Right renal pelvis (tissue), 4 donors: ENCODE results near the gene RETSAT. TPM values are rescaled to one million over a fixed set of nuclear protein-coding genes. Genes with fewer than 3 reads are reported as not detected.
A peak's percentile ranks its signal among the peaks of the same experiment; 100 is the strongest.
"Not testable (repeated sequence)": the region's sequence is repeated elsewhere in the genome, so short reads cannot be mapped to it uniquely, and the experiment has no call there.

ENCODE experiments used
- DNase-seq, 4 donors: peaks; one replicate each; pipeline ENCODE4 v3.0.0-alpha.2; 2013; ENCODE audit warnings: low read depth in 4 of 4, low spot score in 3 of 4, missing footprints in 1 of 4
- polyA plus RNA-seq, 4 donors: library from polyadenylated mRNA; unstranded; fragments of 120-200 nt; gene quantifications; one replicate each; pipeline ENCODE4 v1.2.1, GENCODE V29; 2013; ENCODE audit not compliant: insufficient read length in 4 of 4

Gene RETSAT
- polyA plus RNA-seq, 4 donors, result 13.4 to 26.5 (median 24.8) TPM

- no peak for DNase-seq
Observed at GRCh38 chr2:85340034-85340892, 14.1 kb downstream of the RETSAT start.

GRCh38 chr2:85334928-85335327 is 19.4 kb downstream of the RETSAT start:
- DNase-seq, result no peak

- not testable (repeated sequence) for DNase-seq
Observed at GRCh38 chr2:85333877-85334276, 20.5 kb downstream of the RETSAT start.

GRCh38 chr2:85330839-85331636 is 23.3 kb downstream of the RETSAT start:
- DNase-seq, result no peak

- not testable (repeated sequence) for DNase-seq
Observed at GRCh38 chr2:85329701-85330100, 24.6 kb downstream of the RETSAT start.

- DNase-seq, result no peak
Observed at GRCh38 chr2:85329181-85329651, 25.1 kb downstream of the RETSAT start.

GRCh38 chr2:85327822-85328617 is 26.3 kb downstream of the RETSAT start, which contains the start of gene TGOLN2:
TGOLN2 (minus strand) TSS chr2:85327989; CDS start chr2:85327962, 27 bp downstream.
- peak; percentile 85 to 91 (median 88) for DNase-seq

GRCh38 chr2:85327160-85327821 is 27.0 kb downstream of the RETSAT start:
- no peak for DNase-seq

GRCh38 chr2:85326406-85327159 is 27.7 kb downstream of the RETSAT start:
- no peak for DNase-seq

- DNase-seq, result no peak
Observed at GRCh38 chr2:85325466-85325811, 28.9 kb downstream of the RETSAT start.

GRCh38 chr2:85324639-85325465 is 29.5 kb downstream of the RETSAT start:
- no peak for DNase-seq

- not testable (repeated sequence) for DNase-seq
Observed at GRCh38 chr2:85323988-85324367, 30.4 kb downstream of the RETSAT start.

GRCh38 chr2:85323351-85323987 is 30.9 kb downstream of the RETSAT start:
- no peak for DNase-seq

- DNase-seq, result no peak
Observed at GRCh38 chr2:85319796-85320195, 34.5 kb downstream of the RETSAT start.

- no peak for DNase-seq
Observed at GRCh38 chr2:85318222-85319074, 35.9 kb downstream of the RETSAT start.

- not testable (repeated sequence) for DNase-seq
Observed at GRCh38 chr2:85315921-85316320, 38.4 kb downstream of the RETSAT start.

- DNase-seq, result no peak
Observed at GRCh38 chr2:85314884-85315242, 39.5 kb downstream of the RETSAT start.
